K562 (cell line): ENCODE measurements around the gene RNF175.

Experiments used
- CHD2 ChIP-seq: IDR thresholded peaks from 2 replicates; pipeline ENCODE4 v1.6.1; 2011; ENCODE audit warnings: low read depth, low read length
- CHD4 ChIP-seq: fragments of 200-600 bp; sonication (generic); IDR thresholded peaks from 3 replicates; pipeline ENCODE4 v1.6.1; 2012; ENCODE audit warnings: low read depth, mild to moderate bottlenecking, mixed read lengths, low read length, inconsistent platforms; ENCODE audit not compliant: insufficient read depth, insufficient replicate concordance, poor library complexity, severe bottlenecking
- EZH2 ChIP-seq: IDR thresholded peaks from 2 replicates; pipeline ENCODE4 v1.6.1; 2012; ENCODE audit warnings: low read depth, mild to moderate bottlenecking, inconsistent platforms, low read length, borderline replicate concordance
- SETDB1 ChIP-seq: IDR thresholded peaks from one replicate; pipeline ENCODE4 v1.6.1; 2012; ENCODE audit warnings: low read length, control low read depth, inconsistent platforms
- TF ChIP-seq, protein P1 (sequence below), 2 experiments: fragments of 450-650 bp in 1 of 2; IDR thresholded peaks; 2 replicates each; pipeline ENCODE4 v1.6.1; 2011 to 2017; ENCODE audit warnings: low read depth in 2 of 2, antibody characterized with exemption in 1 of 2, borderline replicate concordance in 1 of 2, low read length in 1 of 2, mild to moderate bottlenecking in 1 of 2, mixed read lengths in 1 of 2; ENCODE audit not compliant: control insufficient read depth in 1 of 2

DNA sequence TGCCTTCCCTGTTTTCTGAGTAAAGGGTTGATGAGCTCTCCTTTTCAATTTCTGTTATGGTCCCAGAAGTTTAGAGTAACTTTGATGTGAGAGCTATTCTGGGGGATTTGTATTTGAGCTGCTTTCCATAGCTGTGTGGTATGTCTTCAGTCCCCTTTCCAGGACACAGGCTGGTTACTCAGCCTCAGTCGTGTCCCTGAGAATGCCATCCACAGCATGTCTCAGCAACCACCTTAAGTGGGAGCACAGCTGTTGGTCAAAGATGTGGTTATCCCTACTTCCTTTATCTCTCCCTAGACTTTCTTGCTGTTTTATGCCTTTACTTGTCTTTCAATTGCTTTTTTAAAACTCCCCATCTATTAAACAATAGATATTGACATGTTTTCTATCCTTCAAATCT is 37.8 kb downstream of the RNF175 start:
- no peak for TF ChIP-seq SETDB1
- TF ChIP-seq CHD4: no peak
- no peak for TF ChIP-seq EZH2
- no peak for TF ChIP-seq CHD2
- TF ChIP-seq, protein P1, sequence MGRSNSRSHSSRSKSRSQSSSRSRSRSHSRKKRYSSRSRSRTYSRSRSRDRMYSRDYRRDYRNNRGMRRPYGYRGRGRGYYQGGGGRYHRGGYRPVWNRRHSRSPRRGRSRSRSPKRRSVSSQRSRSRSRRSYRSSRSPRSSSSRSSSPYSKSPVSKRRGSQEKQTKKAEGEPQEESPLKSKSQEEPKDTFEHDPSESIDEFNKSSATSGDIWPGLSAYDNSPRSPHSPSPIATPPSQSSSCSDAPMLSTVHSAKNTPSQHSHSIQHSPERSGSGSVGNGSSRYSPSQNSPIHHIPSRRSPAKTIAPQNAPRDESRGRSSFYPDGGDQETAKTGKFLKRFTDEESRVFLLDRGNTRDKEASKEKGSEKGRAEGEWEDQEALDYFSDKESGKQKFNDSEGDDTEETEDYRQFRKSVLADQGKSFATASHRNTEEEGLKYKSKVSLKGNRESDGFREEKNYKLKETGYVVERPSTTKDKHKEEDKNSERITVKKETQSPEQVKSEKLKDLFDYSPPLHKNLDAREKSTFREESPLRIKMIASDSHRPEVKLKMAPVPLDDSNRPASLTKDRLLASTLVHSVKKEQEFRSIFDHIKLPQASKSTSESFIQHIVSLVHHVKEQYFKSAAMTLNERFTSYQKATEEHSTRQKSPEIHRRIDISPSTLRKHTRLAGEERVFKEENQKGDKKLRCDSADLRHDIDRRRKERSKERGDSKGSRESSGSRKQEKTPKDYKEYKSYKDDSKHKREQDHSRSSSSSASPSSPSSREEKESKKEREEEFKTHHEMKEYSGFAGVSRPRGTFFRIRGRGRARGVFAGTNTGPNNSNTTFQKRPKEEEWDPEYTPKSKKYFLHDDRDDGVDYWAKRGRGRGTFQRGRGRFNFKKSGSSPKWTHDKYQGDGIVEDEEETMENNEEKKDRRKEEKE (IDR thresholded peaks at IDR 0.05; ENCODE audit: borderline replicate concordance in 1 of 2, control insufficient read depth in 1 of 2, low read depth in 2 of 2, low read length in 1 of 2): no peak
